Smooth muscle cell of trachea (primary cell): ENCODE results near the gene EML2. TPM values are rescaled to one million over a fixed set of nuclear protein-coding genes. Genes with fewer than 3 reads are reported as not detected.

Experiments
- total RNA-seq: library from RNA; depleted of rRNA; stranded (reverse); fragments of >200 nt; gene quantifications from 2 replicates; pipeline ENCODE4 v1.2.1, GENCODE V29; 2014

Gene EML2, protein sequence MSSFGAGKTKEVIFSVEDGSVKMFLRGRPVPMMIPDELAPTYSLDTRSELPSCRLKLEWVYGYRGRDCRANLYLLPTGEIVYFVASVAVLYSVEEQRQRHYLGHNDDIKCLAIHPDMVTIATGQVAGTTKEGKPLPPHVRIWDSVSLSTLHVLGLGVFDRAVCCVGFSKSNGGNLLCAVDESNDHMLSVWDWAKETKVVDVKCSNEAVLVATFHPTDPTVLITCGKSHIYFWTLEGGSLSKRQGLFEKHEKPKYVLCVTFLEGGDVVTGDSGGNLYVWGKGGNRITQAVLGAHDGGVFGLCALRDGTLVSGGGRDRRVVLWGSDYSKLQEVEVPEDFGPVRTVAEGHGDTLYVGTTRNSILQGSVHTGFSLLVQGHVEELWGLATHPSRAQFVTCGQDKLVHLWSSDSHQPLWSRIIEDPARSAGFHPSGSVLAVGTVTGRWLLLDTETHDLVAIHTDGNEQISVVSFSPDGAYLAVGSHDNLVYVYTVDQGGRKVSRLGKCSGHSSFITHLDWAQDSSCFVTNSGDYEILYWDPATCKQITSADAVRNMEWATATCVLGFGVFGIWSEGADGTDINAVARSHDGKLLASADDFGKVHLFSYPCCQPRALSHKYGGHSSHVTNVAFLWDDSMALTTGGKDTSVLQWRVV
- 38.3 and 63.5 TPM in 2 replicates for total RNA-seq

DNA sequence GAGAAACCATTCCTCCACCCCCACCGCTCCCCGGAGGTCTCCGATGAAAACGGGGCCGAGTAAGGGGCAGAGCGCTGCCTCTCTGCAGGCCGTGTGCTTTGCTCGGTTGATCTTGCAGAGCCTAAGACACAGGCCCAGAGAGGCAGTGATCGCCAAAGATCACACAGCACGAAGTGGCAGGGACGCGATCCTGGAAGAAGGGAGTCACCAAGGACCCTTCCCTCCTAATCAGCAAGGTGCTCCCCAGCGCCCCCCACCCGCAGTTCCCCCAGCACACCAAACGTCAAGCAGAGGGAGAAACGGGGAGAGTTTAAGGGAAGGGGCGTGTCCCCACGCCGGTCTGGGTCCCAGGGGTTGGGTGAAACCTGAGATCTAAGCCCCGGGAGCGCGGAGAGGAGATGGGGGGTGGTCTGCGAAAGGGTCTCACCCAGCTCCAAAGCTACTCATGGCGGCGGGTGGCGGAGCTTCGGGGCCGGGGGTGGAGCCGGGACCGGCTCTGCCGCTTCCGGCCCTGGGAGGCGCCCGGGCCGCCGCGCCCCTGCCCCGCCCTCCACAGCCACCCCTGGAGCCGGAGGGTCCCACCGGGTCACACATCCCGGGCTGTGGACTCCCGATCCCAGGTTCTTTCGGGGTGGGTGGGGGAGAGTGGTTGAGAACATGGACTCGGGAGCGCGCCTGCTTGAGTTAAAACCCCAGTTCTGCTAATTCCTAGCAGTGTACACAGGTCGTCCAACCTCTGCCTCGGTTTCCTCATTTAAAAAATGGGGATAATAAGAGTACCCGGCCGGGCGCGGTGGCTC lies at the start of gene EML2:
Gene EML2, minus strand, starts transcription at position 468 of the 800 bp plus-strand sequence. Its CDS starts 21 bp downstream, at position 447.

DNA sequence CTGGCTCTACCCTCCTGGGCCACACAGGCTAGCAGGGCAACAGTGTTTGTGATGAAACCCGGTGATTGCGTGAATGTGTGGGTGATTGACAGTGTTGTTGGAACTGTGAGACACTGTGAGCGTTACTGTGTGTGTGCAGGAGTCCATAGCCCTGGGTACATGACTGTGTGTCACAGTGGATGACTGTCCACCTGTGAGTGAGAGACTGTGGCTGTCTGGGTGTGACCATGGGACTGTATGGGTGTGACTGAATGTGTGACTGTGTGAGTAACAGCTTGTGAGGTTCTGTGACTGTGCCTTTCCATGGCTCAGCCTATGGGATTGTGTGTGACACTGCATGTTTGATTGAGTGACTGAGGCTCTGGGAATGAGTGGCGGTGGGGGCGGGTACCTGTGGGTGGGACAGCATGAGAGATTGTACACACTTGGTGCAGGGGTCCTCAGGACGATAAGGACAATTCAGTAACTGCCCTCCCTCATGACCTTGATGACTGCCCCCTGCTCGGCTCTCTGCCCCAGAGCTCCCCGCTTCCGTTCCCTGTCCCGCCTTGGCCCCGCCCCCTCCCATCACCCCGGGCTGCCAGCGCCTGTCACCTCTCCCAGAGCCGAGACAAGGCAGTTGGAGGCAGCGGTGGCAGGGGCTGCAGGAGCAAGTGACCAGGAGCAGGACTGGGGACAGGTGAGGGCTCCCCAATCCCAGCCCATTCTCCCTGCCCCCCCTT lies 28.6 kb upstream of the EML2 start, which contains the start of gene GIPR:
Gene GIPR, plus strand, starts transcription at position 602 of the 722 bp plus-strand sequence. CDS start 1,300 bp downstream, outside the sequence.

DNA sequence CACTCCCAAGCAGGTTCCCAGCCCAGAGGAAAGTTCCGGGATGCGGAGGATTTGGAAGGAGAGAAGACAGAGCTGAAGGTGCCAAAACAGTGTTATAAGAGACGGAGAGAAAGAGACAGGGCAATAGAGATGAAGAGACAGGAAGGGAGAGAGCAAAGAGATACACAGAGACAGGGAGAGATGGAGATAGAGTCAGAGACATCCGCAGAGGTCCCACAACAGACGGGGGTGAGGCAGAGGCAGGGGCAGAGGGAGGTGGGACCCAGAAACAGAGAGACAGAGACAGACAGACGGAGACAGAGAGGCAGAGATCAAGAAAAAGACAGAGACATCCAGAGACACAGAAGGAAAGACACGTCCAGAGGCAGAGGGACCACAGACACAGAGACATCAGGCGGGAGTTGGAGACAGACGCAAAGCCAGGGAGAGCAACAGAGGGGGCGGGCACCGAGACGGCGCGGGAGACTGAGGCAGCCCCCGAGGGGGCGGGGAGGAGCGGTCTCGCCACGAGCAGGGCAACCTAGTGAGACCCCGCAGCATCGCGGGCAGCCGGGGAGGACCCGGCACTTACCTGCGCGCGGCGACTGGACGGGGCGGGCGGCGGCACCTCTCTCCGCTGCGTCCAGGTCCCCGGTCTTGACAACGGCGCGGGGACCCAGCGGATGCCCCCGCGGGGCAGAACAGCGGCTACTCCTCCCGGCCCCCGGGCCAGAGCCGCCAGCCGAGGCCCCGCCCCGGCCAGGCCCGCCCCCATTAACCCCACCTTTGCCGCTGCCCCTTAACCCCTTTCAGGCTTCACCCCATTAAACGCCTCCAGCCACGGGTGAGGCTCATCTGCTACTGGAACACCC lies 37.4 kb downstream of the EML2 start, which contains the start of gene GPR4:
Gene GPR4, minus strand, starts transcription at position 689 of the 851 bp plus-strand sequence. CDS start 10,346 bp downstream, outside the sequence.

GRCh38 chr19:45584332-45585157 lies 54.7 kb downstream of the EML2 start, which contains the start of gene OPA3:
Gene OPA3, minus strand, starts transcription at chr19:45584802. Its CDS starts 38 bp downstream, at chr19:45584764.

Other genes starting within 250 kb of the EML2 start
- 1.5 and 2.2 TPM in 2 replicates for gene PPP1R13L, start 234.3 kb downstream of the EML2 start, total RNA-seq
- 2.9 and 4.3 TPM in 2 replicates for gene POLR1G, start 232.8 kb downstream of the EML2 start, total RNA-seq
- 78.7 and 79.7 TPM in 2 replicates for gene ERCC1, start 215.5 kb downstream of the EML2 start, total RNA-seq
- gene FOSB, start 171.4 kb downstream of the EML2 start, total RNA-seq, result 0.73 and 3.3 TPM in 2 replicates
- 12.9 and 14.0 TPM in 2 replicates for gene RTN2, start 142.3 kb downstream of the EML2 start, total RNA-seq
- 3.3 and 4.1 TPM in 2 replicates for gene PPM1N, start 141.0 kb downstream of the EML2 start, total RNA-seq
- gene VASP, start 131.9 kb downstream of the EML2 start, total RNA-seq, result 58.6 and 60.5 TPM in 2 replicates
- gene OPA3, start 54.6 kb downstream of the EML2 start, total RNA-seq, result 5.5 and 6.5 TPM in 2 replicates
- 0.17 and 0.73 TPM in 2 replicates for gene GPR4, start 37.2 kb downstream of the EML2 start, total RNA-seq
- 0.29 TPM in 1 of 2 replicates, not detected in the other for gene GIPR, start 28.8 kb upstream of the EML2 start, total RNA-seq
- 228 and 382 TPM in 2 replicates for gene SNRPD2, start 52.6 kb upstream of the EML2 start, total RNA-seq
- 9.6 and 11.1 TPM in 2 replicates for gene QPCTL, start 53.3 kb upstream of the EML2 start, total RNA-seq
- gene FBXO46, start 91.5 kb upstream of the EML2 start, total RNA-seq, result 5.2 and 9.1 TPM in 2 replicates
- gene MEIOSIN, start 94.0 kb upstream of the EML2 start, total RNA-seq, result not detected in 2 replicates
- gene SIX5, start 129.9 kb upstream of the EML2 start, total RNA-seq, result 11.2 and 18.9 TPM in 2 replicates
- 27.3 and 94.1 TPM in 2 replicates for gene DMPK, start 143.1 kb upstream of the EML2 start, total RNA-seq
- 38.8 and 43.2 TPM in 2 replicates for gene DMWD, start 153.4 kb upstream of the EML2 start, total RNA-seq
- 0.15 and 0.17 TPM in 2 replicates for gene RSPH6A, start 175.9 kb upstream of the EML2 start, total RNA-seq
- 36.5 and 42.3 TPM in 2 replicates for gene SYMPK, start 223.8 kb upstream of the EML2 start, total RNA-seq
- gene FOXA3, start 224.9 kb upstream of the EML2 start, total RNA-seq, result not detected in 2 replicates
- gene IRF2BP1, start 246.7 kb upstream of the EML2 start, total RNA-seq, result 27.5 and 43.8 TPM in 2 replicates